ENCODE data around the gene TCHHL1.
"Not testable (repeated sequence)": the region's sequence is repeated elsewhere in the genome, so short reads cannot be mapped to it uniquely, and the experiment has no call there.

Gene TCHHL1

GRCh38 chr1:152096931-152097330 lies 8.1 kb upstream of the TCHHL1 start:
- DNase-seq (ENCODE audit: low read depth in 4 of 4, low spot score in 1 of 4) = no peak

- DNase-seq (ENCODE audit: low read depth in 4 of 4, low spot score in 1 of 4) = no peak
Observed at GRCh38 chr1:152086760-152087159, 2.1 kb downstream of the TCHHL1 start.

GRCh38 chr1:152084853-152085252 lies 4.0 kb downstream of the TCHHL1 start:
- no peak for DNase-seq (ENCODE audit: low read depth in 4 of 4, low spot score in 1 of 4)

- not testable (repeated sequence) for DNase-seq (ENCODE audit: low read depth in 4 of 4, low spot score in 1 of 4)
Observed at GRCh38 chr1:152081026-152081425, 7.8 kb downstream of the TCHHL1 start.

GRCh38 chr1:152080494-152080893 lies 8.4 kb downstream of the TCHHL1 start:
- not testable (repeated sequence) for DNase-seq (ENCODE audit: low read depth in 4 of 4, low spot score in 1 of 4)

- no peak for DNase-seq (ENCODE audit: low read depth in 4 of 4, low spot score in 1 of 4)
Observed at GRCh38 chr1:152078831-152079441, 9.9 kb downstream of the TCHHL1 start.

- DNase-seq (ENCODE audit: low read depth in 4 of 4, low spot score in 1 of 4) = no peak
Observed at GRCh38 chr1:152072311-152072710, 16.6 kb downstream of the TCHHL1 start.

- DNase-seq (ENCODE audit: low read depth in 4 of 4, low spot score in 1 of 4) = no peak
Observed at GRCh38 chr1:152071123-152071522, 17.7 kb downstream of the TCHHL1 start.

GRCh38 chr1:152067929-152068328 lies 20.9 kb downstream of the TCHHL1 start:
- DNase-seq (ENCODE audit: low read depth in 4 of 4, low spot score in 1 of 4) = no peak

GRCh38 chr1:152067150-152067549 lies 21.7 kb downstream of the TCHHL1 start:
- no peak for DNase-seq (ENCODE audit: low read depth in 4 of 4, low spot score in 1 of 4)

- DNase-seq (ENCODE audit: low read depth in 4 of 4, low spot score in 1 of 4) = no peak
Observed at GRCh38 chr1:152061952-152062351, 26.9 kb downstream of the TCHHL1 start.

GRCh38 chr1:152053375-152053774 lies 35.5 kb downstream of the TCHHL1 start:
- DNase-seq (ENCODE audit: low read depth in 4 of 4, low spot score in 1 of 4) = no peak

GRCh38 chr1:152052606-152053005 lies 36.3 kb downstream of the TCHHL1 start:
- peak; percentile 69 to 82 (median 78) for DNase-seq (ENCODE audit: low read depth in 4 of 4, low spot score in 1 of 4)

- no peak for DNase-seq (ENCODE audit: low read depth in 4 of 4, low spot score in 1 of 4)
Observed at GRCh38 chr1:152050886-152051675, 37.8 kb downstream of the TCHHL1 start.

- no peak for DNase-seq (ENCODE audit: low read depth in 4 of 4, low spot score in 1 of 4)
Observed at GRCh38 chr1:152049291-152050083, 39.4 kb downstream of the TCHHL1 start.

- DNase-seq (ENCODE audit: low read depth in 4 of 4, low spot score in 1 of 4) = peak in 1 of 4 experiments; percentile 25
Observed at GRCh38 chr1:152048416-152049009, 40.4 kb downstream of the TCHHL1 start.

- DNase-seq (ENCODE audit: low read depth in 4 of 4, low spot score in 1 of 4) = peak; percentile 54 to 85 (median 70)
Observed at GRCh38 chr1:152047730-152048415, 41.0 kb downstream of the TCHHL1 start.

GRCh38 chr1:152047413-152047729 lies 41.5 kb downstream of the TCHHL1 start:
- no peak for DNase-seq (ENCODE audit: low read depth in 4 of 4, low spot score in 1 of 4)

GRCh38 chr1:152044386-152044785 lies 44.5 kb downstream of the TCHHL1 start:
- DNase-seq (ENCODE audit: low read depth in 4 of 4, low spot score in 1 of 4) = no peak

- no peak for DNase-seq (ENCODE audit: low read depth in 4 of 4, low spot score in 1 of 4)
Observed at GRCh38 chr1:152043870-152044269, 45.0 kb downstream of the TCHHL1 start.

- DNase-seq (ENCODE audit: low read depth in 4 of 4, low spot score in 1 of 4) = no peak
Observed at GRCh38 chr1:152042030-152042429, 46.8 kb downstream of the TCHHL1 start.
